ENCODE results near the gene KDM6A.
"Not testable (repeated sequence)": the region's sequence is repeated elsewhere in the genome, so short reads cannot be mapped to it uniquely, and the experiment has no call there.

The KDM6A gene

DNA sequence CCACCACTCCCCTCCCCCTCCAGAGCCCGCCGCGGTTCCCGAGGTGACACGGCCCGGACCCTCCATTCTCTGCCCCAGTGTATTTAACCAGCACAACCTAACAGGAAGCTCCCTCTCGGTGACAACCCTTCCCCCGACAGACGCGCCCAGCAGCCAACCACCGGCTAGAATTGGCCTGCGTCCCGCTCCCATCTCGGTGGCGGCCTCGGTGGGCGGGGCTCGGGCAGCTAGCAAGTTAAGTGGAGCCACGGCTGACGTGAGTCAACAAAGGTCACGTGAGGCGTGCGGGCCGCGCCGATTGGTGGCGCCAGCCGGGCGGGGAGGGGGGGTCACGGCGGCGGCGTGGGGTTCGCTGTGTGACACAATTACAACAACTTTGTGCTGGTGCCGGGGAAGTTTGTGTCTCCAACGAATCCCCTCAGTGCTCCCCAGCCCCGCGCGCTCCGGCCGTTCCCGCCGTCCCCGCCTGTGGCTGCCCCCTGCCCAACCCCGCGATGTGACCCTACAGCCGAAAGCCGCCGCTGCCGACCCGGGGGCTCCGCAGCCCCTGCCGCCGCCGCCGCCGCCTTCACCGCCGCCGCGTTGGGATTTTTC is at the start of gene KDM6A:
KDM6A (plus strand) TSS at position 368 of the 594 bp plus-strand sequence. CDS start 364 bp downstream, outside the sequence.
- peak; percentile 98 for DNase-seq (ENCODE audit: low read depth, low spot score)

DNA sequence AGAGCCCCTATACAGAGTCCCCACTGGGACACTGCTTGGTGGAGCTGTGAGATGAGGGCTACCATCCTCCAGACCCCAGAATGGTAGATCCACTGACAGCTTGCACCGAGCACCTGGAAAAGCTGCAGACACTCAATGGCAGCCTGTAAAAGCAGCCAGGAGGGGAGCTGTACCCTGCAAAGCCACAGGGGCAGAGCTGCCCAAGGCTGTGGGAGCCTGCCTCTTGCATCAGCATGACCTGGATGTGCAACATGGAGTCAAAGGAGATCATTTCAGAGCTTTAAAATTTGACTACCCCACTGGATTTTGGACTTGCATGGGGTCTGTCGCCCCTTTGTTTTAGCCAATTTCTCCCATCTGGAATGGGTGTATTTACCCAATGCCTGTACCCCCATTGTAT is 49.8 kb upstream of the KDM6A start:
- not testable (repeated sequence) for DNase-seq (ENCODE audit: low read depth, low spot score)

DNA sequence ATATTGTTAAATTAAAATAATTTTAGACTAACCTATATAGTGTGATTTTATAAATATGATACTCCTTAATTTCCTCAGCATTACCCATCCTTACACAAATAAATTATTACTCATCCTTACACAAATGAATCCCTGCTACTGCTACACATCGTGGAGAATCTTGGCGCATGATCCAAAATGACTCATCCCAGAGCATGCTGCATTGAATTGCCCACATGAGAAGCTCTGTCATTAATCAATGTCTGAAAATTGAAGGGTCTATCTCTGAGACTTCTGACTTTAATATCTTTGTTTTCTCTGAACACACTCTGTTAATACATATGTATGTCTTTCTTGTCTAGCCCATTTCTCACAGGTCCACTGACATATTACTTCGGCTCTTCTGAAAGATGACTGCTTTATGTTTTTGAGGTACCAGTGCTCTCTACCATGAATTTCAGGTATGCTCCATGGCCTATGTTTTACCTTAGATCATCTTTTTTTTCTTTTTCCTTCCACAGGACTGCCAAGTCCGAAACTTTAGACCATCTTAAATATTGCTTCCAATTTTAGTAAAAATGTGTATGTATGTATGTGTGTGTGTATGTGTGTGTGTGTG is 44.9 kb upstream of the KDM6A start:
- DNase-seq (ENCODE audit: low read depth, low spot score), result peak; percentile 2

DNA sequence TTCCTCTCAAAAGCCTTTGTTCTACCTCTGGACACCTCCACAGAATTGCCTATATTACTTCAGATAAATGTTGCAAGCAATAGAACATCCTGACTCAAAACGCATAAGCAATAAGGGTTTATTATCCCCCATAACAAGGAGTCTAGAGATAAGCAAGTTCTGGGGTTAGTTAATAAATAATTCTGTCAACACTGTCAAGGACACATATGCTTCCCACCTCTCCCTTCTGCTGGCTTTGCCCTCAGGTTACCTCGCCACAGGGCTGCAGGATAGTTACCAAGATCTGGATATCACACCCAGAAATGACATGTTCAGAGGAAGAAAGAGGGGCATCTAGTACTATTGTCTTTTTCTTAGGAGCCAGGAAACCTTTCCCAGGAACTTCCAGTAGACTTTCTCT is 43.2 kb upstream of the KDM6A start:
- no peak for DNase-seq (ENCODE audit: low read depth, low spot score)

DNA sequence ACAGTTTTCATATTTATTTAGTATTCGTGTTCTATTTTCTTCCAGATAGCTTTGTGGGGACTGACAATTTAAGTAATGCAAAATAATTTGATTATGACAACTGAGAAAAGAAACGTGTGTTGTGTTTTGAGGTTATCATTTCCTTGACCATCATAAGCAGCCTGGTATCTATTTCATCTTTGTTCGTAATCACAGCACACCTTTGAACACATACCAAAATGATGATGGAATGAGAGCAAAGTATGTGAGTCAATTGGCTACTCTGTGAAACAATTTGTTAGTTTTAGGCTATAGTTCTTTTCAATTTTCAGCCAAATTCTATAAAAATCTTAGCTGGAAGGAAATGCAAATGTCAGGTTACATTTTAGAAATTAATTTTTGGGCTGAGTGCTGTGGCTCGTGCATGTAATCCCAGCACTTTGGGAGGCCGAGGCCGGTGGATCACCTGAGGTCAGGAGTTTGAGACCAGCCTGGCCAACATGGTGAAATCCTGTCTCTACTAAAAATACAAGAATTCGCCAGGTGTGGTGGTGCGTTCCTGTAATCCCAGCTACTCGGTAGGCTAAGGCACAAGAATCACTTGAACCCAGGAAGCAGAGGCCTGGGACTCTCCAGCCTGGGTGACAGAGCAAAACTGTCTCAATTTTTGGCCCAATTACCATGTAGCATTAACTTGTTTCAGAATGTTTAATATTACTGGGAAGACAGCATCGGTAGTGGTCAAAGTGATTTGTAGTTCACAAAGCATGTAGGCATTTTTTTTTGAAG is 30.3 kb upstream of the KDM6A start:
- DNase-seq (ENCODE audit: low read depth, low spot score), result no peak

DNA sequence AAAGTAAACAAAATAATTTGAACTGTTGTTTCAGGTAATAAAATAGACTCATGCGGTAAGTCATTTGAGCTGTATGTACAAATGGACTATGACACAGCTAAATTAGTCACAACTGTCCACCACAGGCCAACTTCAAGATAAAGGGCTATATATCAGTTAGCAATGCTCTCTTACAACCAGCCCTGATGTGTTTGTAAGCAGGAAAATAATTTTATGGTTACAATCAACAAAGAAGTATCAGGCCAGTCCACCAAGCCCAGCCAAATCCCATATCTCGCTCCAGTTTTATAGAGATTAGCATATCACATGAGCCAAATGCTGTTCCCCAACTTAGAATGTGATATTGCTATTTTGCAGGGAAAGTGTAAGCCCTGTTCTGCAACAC is 29.7 kb upstream of the KDM6A start:
- no peak for DNase-seq (ENCODE audit: low read depth, low spot score)

DNA sequence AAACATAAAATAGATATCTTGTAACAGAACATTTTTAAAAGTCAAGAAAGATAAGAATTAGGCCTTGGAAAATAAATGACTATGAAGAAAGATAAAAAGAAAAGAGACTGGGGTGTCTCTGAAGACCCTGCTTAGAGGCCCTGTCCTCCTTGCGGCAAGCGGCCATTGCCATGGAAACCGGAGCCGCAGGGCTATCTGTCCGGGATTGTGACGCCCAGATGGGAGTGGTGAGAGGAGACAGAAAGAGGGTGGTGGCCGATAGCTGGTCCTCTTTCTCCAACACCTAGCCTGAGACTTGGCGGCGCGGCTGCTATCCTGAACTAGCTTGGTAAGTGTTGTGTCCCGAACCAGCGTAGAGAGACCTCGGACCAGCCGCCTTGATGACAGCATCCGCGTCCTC is 29.2 kb upstream of the KDM6A start, which contains the start of gene DUSP21:
DUSP21 (plus strand) TSS at position 269 of the 400 bp plus-strand sequence; CDS start at position 381, 112 bp downstream.
- DNase-seq (ENCODE audit: low read depth, low spot score), result no peak

DNA sequence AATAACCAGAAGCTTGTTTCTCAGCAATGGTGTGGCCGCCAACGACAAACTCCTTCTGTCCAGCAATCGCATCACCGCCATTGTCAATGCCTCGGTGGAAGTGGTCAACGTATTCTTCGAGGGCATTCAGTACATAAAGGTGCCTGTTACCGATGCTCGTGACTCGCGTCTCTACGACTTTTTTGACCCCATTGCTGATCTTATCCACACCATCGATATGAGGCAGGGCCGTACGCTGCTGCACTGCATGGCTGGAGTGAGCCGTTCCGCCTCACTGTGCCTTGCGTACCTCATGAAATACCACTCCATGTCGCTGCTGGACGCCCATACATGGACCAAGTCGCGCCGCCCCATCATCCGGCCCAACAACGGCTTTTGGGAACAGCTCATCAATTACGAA is 28.8 kb upstream of the KDM6A start:
- DNase-seq (ENCODE audit: low read depth, low spot score), result no peak

DNA sequence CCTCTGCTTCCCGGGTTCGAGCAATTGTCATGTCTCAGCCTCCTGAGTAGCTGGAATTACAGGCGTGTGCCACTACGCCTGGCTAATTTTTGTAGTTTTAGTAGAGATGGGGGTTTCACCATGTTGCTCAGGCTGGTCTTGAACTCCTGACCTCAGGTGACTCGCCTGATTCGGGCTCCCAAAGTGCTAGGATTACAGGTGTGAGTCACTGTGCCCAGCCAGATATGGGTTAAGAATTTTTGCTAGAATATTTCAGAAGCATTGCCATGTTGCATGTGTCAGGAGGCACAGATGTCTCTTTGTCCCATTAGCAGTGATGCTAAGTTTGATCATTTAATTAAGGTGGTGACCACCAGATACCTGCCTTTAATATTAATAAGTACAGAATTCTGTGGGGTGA is 22.1 kb upstream of the KDM6A start:
- not testable (repeated sequence) for DNase-seq (ENCODE audit: low read depth, low spot score)

DNA sequence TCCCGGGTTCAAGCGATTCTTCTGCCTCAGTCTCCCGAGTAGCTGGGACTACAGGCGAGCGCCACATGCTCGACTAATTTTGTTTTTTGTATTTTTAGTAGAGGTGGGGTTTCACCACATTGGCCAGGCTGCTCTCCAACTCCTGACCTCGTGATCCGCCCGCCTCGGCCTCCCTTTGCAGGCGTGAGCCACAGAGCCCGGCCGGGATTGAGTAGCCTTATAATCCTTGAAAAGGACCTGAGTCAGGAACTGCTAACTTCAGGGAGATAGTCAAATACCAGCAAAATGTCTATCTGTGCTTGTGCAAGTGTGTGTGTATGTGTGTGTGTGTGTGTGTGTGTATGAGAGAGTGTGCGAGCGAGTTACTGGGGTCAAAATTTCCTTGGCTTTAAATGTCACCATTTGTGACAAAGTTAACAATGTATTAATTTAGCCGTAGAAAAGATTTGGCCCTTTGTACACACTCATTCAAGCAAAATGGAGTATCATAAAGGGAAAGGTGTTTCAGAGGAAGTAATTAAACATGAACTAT is 1.8 kb upstream of the KDM6A start:
- DNase-seq (ENCODE audit: low read depth, low spot score), result no peak

DNA sequence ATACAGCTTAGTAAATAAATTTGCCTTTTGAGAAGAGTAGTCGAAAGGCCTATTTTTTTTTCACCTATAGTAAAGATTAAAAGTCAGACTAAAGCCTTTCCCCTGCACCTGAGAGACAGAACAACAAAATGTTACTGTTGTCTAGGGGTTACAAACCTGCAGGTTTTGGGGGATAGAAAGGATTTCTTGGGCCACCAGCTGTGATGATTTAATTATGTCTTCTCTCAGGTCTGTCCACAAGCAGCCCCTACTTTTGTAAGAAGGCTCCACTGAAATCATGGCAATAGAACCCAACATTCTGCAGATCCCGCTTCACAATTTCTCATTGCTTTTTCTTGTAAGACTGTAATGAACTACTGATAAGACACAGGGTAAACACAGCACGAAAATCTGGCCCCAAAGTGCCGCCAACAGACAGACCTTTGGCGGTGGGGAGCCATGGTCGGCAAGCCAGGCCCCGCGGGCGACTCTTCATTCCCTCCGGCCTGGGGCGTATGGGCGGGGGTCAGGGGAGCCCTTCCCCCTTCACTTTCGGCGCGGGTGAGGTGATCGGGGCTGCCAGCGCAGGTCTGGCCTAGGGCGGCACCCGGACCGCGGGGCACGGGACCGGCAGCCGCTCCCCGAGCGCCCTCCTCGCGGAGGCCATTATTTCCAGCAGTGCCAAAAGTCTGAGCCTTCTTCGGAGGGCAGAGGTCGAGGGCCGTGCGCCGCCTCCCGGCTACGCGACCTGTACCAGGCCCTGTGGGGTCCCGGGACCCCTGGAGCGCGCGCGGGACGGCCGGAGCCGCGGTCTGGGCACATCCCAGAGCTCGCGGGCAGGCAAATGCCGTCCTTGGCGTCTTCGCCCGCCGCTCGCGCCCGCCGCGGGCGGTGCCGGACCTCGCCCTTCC is 812 bp upstream of the KDM6A start:
- DNase-seq (ENCODE audit: low read depth, low spot score), result no peak

DNA sequence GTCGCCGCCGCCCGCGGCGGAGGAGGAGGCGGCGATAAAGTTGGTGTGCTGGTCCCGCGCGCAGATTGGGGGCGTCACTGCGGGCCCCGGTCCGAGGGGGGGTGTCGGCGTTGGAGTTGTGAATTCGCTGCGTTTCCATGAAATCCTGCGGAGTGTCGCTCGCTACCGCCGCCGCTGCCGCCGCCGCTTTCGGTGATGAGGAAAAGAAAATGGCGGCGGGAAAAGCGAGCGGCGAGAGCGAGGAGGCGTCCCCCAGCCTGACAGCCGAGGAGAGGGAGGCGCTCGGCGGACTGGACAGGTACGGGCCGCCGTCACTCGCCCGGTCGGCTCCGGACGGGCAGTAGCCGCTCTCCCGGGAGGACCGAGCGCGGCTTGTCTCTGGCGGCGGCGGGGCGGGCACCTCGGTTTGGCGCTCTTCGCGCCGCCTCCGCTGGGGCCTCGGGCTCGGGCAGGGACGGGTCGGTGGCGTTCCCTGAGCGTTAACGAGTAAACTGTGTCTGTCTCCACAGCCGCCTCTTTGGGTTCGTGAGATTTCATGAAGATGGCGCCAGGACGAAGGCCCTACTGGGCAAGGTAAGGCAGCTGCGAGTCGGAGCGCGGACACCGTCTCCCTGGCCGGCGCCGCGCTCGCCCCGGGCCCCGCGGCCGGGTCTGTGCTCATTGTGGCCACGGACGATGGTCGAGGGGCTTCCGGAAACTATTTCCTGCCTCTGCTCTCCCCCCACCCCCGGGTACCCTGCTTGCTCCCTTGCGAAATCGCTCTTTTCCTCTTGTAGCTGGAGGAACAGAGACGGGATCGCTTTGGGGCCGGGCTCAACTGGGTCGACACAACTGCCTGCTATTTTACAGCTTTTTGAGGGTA is 658 bp downstream of the KDM6A start:
- no peak for DNase-seq (ENCODE audit: low read depth, low spot score)

DNA sequence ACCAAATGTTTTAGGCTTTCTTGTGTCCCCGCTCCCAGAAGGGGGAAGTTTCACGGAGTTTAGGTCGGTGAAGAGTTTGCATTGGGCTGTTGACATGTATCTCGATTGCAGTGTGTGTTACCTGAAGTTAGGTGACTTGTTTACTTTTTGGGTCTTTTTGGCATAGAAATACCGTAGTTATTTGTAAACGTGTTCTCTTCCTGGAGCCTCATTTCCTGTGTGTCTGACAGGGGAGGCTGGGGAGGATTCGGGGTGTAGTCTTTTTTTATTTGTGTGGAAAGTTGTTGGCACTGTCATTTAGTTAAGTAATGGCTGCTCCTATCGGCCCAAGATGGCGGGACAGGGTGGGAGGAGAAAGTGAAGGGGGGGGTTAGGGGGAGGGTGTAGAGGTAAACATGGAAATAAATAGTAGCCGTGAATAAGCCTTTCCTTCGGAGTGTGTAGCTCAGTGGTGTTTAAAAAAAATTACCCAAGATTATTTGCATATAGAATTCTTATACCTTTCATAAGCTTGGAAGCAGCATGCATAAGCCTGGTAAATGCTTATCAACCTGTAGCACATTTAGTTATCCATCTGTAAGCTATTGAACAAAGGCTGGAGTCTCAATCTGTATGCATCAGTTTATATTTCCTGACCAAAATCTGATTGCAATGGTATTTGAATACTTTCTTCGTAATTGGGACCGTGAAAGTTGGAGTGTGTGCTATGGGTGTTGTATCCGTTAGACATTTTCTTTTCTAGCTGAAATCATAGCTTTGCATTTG is 1.6 kb downstream of the KDM6A start:
- no peak for DNase-seq (ENCODE audit: low read depth, low spot score)

DNA sequence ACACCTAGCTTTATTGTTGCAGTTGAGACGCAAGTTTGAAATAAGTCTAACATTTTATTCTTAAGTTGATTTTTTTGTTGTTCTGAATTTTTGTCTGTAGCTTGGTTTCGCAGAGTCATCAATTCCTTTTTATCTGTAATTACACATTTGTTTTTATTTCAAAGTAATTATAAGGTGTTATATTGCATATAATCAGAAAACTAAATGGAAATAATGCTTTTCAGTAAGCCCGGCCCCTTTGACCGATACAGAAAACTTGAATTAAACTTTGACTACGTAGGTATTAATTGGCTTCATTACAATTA is 2.1 kb downstream of the KDM6A start:
- DNase-seq (ENCODE audit: low read depth, low spot score), result no peak

DNA sequence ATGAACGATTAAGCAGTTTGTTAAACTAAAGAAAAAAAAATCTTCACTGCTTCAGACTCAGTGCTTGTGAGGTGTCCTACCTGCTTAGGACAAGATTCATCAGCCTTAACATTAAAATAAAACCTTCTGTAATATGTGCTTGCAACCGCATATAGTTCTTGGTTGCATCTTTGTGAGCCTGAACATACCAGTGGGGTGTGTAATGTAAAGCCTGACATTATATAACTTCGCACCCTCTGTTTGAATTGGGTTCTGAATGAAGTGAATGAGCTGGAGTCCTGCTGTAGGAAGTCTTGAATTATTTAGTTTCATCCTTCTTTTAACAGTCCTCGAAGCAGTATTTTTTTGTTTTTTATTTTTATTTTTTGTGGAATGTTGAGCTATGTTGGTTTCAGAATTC is 3.1 kb downstream of the KDM6A start:
- DNase-seq (ENCODE audit: low read depth, low spot score), result no peak

DNA sequence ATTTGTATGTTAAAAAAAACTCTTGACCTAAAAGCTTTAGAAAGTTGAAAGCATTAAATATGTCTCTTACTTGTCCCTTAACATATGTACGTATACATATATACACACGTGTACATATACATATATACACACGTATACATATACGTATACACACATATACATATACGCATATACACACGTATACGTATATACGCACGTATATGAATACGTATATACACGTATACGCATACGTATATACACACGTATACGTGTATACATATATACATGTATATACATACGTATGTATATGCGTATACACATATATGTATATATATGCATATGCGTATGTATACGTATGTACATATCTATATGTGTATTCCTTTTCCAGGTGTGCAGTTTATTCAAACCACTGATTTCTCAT is 3.8 kb downstream of the KDM6A start:
- no peak for DNase-seq (ENCODE audit: low read depth, low spot score)

DNA sequence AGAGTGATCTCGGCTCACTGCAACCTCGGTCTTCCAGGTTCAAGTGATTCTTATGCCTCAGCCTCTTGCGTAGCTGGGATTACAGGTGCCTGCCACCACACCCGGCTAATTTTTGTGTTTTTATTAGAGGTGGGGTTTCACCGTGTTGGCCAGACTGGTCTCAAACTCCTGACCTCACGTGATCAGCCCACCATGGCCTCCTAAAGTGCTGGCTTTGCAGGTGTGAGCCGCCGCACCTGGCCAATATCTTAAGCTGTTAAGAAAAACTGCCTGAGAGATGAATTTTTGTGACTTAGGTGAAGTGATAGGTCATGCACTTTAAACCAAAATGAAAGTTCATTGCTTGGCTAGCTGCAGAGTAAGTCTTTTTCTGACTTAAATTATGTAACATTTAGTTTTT is 5.8 kb downstream of the KDM6A start:
- DNase-seq (ENCODE audit: low read depth, low spot score), result no peak

DNA sequence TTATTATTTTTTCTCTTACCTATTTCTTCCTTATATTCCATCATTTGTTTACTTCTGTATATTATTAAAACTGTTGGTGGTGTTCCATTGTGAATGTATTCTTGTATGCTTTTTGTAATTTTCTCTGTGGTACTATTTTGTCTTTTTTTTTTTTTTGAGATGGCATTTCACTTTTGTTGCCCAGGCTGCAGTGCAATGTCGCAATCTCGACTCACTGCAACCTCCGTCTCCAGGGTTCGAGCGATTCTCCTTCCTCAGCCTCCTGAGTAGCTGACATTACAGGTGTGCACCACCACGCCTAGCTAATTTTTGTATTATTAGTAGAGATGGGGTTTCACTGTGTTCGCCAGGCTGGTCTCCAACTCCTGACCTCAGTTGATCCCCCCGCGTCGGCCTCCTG is 8.6 kb downstream of the KDM6A start:
- no peak for DNase-seq (ENCODE audit: low read depth, low spot score)

DNA sequence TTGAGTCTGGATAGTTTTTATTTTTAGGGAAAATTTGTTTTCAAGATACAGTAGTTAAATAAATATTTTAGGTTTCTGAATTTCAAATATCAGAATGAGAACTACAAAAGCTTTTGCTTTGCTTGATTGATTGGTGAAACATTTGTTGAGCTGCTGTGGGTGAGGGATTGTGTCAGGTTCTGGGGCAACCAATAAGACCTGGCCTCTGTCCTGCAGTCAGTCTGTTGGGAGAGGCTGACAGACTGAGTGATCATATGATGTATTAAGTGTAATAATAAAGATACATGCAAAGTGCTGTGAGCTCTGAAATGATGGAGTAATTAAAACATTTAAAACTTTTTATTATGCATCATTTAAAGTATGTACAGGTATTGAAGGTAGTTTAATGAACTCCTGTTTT is 9.6 kb downstream of the KDM6A start:
- DNase-seq (ENCODE audit: low read depth, low spot score), result no peak

DNA sequence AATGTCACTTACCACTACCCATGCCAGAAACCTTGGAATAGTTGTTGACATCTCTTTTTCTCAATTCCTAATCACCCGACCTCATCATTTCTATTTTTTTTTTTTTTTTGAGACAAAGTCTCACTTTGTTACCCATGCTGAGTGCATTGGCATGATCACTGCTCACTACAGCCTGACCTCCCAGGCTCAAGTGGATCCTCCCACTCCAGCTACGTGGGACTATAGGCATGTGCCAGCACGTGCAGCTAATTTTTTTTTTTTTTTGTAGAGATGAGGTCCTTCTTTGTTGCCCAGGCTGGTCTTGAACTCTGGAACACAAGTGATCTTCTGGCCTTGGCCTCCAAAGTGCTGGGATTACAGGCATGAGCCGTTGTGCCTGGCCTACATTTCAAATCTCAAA is 12.0 kb downstream of the KDM6A start:
- no peak for DNase-seq (ENCODE audit: low read depth, low spot score)
